ENCODE results near the gene TREH.

Gene TREH

GRCh38 chr11:118708296-118708695, 28.8 kb upstream of the TREH start:
- FAIRE-seq: no peak
- no peak for TF ChIP-seq POLR2A (IDR thresholded peaks at IDR 0.05; ENCODE audit: low read depth, low read length)
- no peak for DNase-seq (ENCODE audit: insufficient read length)

DNA sequence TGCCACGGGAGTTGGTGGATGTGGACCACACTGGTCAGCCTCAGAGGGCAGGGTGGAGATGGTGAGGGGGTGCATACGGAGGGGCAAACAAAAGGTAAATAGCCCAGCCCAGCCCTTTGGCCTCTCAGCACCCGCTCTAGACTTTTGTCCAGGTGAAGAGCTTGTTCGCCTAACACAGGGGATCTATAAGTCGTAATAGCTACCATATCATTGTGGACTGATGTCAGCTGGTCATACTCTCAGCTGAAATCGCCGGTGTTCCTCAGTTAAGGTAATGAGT, 27.0 kb upstream of the TREH start:
- no peak for FAIRE-seq
- no peak for DNase-seq (ENCODE audit: insufficient read length)
- TF ChIP-seq POLR2AphosphoS5 (IDR thresholded peaks at IDR 0.05; ENCODE audit: low read depth, low read length): no peak
- TF ChIP-seq TAF1 (IDR thresholded peaks at IDR 0.05; ENCODE audit: borderline replicate concordance, low read depth, low read length): no peak
- no peak for TF ChIP-seq POLR2A (IDR thresholded peaks at IDR 0.05; ENCODE audit: low read depth, low read length)

GRCh38 chr11:118705791-118706545, 26.5 kb upstream of the TREH start:
- peak; percentile 38 for FAIRE-seq
- TF ChIP-seq POLR2AphosphoS5 (IDR thresholded peaks at IDR 0.05; ENCODE audit: low read depth, low read length) (no peak), POLR2A (IDR thresholded peaks at IDR 0.05; ENCODE audit: low read depth, low read length) (no peak), TAF1 (IDR thresholded peaks at IDR 0.05; ENCODE audit: borderline replicate concordance, low read depth, low read length) (no peak)
- DNase-seq (ENCODE audit: insufficient read length): no peak

- peak; percentile 50 for FAIRE-seq
- no peak for TF ChIP-seq TAF1 (IDR thresholded peaks at IDR 0.05; ENCODE audit: borderline replicate concordance, low read depth, low read length)
- TF ChIP-seq POLR2AphosphoS5 (IDR thresholded peaks at IDR 0.05; ENCODE audit: low read depth, low read length): no peak
- no peak for TF ChIP-seq POLR2A (IDR thresholded peaks at IDR 0.05; ENCODE audit: low read depth, low read length)
- DNase-seq (ENCODE audit: insufficient read length): no peak
These were observed 25.8 kb upstream of the TREH start for GRCh38 chr11:118705111-118705741.

DNA sequence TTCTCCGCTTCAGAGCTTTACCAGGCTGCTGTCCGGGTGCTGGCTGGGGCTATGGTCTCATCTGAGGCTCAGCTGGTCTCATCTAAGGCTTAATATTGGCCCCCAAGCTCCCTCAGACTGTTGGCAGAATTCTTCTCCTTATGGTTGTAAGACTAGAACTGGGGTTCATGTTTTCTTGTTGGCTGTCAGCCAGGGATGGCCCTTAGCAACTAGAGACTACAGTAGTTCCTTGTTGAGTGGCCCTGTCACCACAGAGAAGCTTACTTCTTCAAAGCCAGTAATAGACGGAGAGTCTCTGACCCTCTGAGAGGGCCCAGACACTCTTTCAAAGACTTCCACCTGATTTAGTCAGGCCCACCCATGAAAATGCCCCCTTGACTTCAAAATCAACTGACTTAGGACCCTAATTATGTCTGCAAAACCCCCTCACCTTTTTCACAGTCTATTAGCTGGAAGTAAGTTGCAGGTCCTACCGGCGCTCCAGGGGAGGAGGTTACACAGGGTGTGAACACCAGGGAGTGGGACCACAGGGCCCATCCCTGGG, 24.2 kb upstream of the TREH start:
- no peak for FAIRE-seq

GRCh38 chr11:118699506-118700220, 20.2 kb upstream of the TREH start:
- FAIRE-seq (no peak), DNase-seq (ENCODE audit: insufficient read length) (no peak)
- TF ChIP-seq POLR2AphosphoS5 (IDR thresholded peaks at IDR 0.05; ENCODE audit: low read depth, low read length): no peak
- TF ChIP-seq POLR2A (IDR thresholded peaks at IDR 0.05; ENCODE audit: low read depth, low read length): no peak
- TF ChIP-seq TAF1 (IDR thresholded peaks at IDR 0.05; ENCODE audit: borderline replicate concordance, low read depth, low read length): no peak

More for the DNA sequence above, 24.2 kb upstream of the TREH start:
- no peak for DNase-seq (ENCODE audit: insufficient read length)
- TF ChIP-seq TAF1 (IDR thresholded peaks at IDR 0.05; ENCODE audit: borderline replicate concordance, low read depth, low read length): no peak
- TF ChIP-seq POLR2AphosphoS5 (IDR thresholded peaks at IDR 0.05; ENCODE audit: low read depth, low read length): no peak
- no peak for TF ChIP-seq POLR2A (IDR thresholded peaks at IDR 0.05; ENCODE audit: low read depth, low read length)

DNA sequence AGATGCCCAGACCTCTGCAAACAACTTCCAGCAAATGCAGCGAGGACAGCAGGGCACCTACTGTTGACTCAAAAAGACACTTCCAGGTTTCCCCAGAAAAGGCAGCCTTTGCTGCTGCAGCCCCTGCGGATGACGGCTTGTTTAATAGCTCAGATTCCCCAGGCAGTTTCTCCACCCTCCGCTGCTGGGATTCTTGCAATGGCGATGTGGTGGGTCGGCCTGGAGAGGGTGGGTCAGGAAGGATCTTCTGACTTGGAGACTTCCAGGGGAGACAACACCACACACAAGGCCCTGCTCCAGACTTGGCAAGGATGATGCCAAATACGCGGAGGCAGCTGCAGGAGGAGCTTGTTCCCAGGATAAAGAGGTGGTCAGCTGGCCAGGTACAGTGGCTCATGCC, 17.9 kb upstream of the TREH start:
- FAIRE-seq (no peak), DNase-seq (ENCODE audit: insufficient read length) (no peak)
- TF ChIP-seq POLR2A (IDR thresholded peaks at IDR 0.05; ENCODE audit: low read depth, low read length) (no peak), TAF1 (IDR thresholded peaks at IDR 0.05; ENCODE audit: borderline replicate concordance, low read depth, low read length) (no peak), POLR2AphosphoS5 (IDR thresholded peaks at IDR 0.05; ENCODE audit: low read depth, low read length) (no peak)

GRCh38 chr11:118696673-118697226, 17.3 kb upstream of the TREH start:
- TF ChIP-seq POLR2A (IDR thresholded peaks at IDR 0.05; ENCODE audit: low read depth, low read length): peak; percentile 54; the same call in 1 of the 2 replicates
- no peak for TF ChIP-seq POLR2AphosphoS5 (IDR thresholded peaks at IDR 0.05; ENCODE audit: low read depth, low read length)
- 0 out of 2 replicates have a peak, but pooled peaks have one; percentile 20 for TF ChIP-seq TAF1 (IDR thresholded peaks at IDR 0.05; ENCODE audit: borderline replicate concordance, low read depth, low read length)
- no peak for DNase-seq (ENCODE audit: insufficient read length)
- FAIRE-seq: peak; percentile 84

DNA sequence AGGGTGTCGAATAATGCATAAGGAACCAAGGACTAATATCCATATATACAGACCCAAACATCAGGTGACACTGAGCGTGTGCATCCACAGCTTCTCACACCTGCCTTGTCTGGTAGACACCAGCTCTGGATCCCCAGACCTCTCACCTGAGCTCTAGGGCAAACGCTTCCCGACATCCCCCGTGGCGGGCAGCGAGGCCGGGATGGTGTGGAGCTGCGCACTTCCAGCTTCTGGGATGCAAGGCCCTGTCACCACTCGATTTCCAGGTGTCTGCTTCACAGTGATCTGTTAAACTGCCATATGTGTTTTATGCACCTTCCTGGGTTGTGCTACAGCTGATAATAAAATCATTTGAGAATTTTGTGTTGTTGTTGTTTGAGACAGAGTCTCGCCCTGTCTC, 15.3 kb upstream of the TREH start:
- FAIRE-seq: no peak
- TF ChIP-seq POLR2AphosphoS5 (IDR thresholded peaks at IDR 0.05; ENCODE audit: low read depth, low read length): no peak
- no peak for TF ChIP-seq POLR2A (IDR thresholded peaks at IDR 0.05; ENCODE audit: low read depth, low read length)
- no peak for TF ChIP-seq TAF1 (IDR thresholded peaks at IDR 0.05; ENCODE audit: borderline replicate concordance, low read depth, low read length)

GRCh38 chr11:118694185-118694584, 14.7 kb upstream of the TREH start:
- FAIRE-seq (no peak), DNase-seq (ENCODE audit: insufficient read length) (no peak)
- TF ChIP-seq POLR2AphosphoS5 (IDR thresholded peaks at IDR 0.05; ENCODE audit: low read depth, low read length): no peak
- TF ChIP-seq TAF1 (IDR thresholded peaks at IDR 0.05; ENCODE audit: borderline replicate concordance, low read depth, low read length): no peak

More for the DNA sequence above, 15.3 kb upstream of the TREH start:
- DNase-seq (ENCODE audit: insufficient read length): no peak
